Transverse colon (tissue), 4 donors: Measurements from ENCODE around the gene GALM.

Source experiments
- CTCF ChIP-seq, 5 experiments: fragments of 200-600 bp in 3 of 5; fragments of 450-650 bp in 2 of 5; sonication (generic) in 3 of 5; IDR thresholded peaks; 1 replicate in 2 of 5; 2 replicates in 3 of 5; pipeline ENCODE4 v1.5.1; 2016 to 2017; ENCODE audit warnings: antibody characterized with exemption in 5 of 5, inconsistent platforms in 3 of 5, mild to moderate bottlenecking in 2 of 5, moderate library complexity in 1 of 5
- POLR2A ChIP-seq: fragments of 450-650 bp; IDR thresholded peaks from one replicate; pipeline ENCODE4 v1.6.1; 2016; ENCODE audit warnings: antibody characterized with exemption, mild to moderate bottlenecking, moderate library complexity
- POLR2AphosphoS5 ChIP-seq, 3 donors: sonication (generic); formaldehyde crosslinking; IDR thresholded peaks; one replicate each; pipeline ENCODE4 v1.6.1; 2016; ENCODE audit warnings: antibody characterized with exemption in 3 of 3

- TF ChIP-seq CTCF (IDR thresholded peaks at IDR 0.05) = no peak
- TF ChIP-seq POLR2AphosphoS5 (IDR thresholded peaks at IDR 0.05) = no peak
- no peak for TF ChIP-seq POLR2A
Measured at GRCh38 chr2:38712413-38712812, 46.5 kb downstream of the GALM start.
